Activated CD4-positive, alpha-beta T cell treated with anti-CD3 and anti-CD28 coated beads, Interleukin-10, Interleukin-2, amounts not matched to agents 100 ng/mL and 50 ng/mL, durations not matched to agents 16 hours and 8 hours (primary cell): ENCODE data around the gene RNF112.

ENCODE experiments used
- DNase-seq: peaks from one replicate; pipeline ENCODE4 v3.0.0-alpha.2; 2020

RNF112 gene

GRCh38 chr17:19410875-19411620 lies at the start of gene RNF112:
Gene RNF112 (plus strand): TSS chr17:19411232. CDS start chr17:19411409, 177 bp downstream.
- DNase-seq: no peak

- no peak for DNase-seq
Measured at GRCh38 chr17:19361326-19361725, 49.7 kb upstream of the RNF112 start.

GRCh38 chr17:19361944-19362276 lies 49.1 kb upstream of the RNF112 start:
- DNase-seq: no peak

GRCh38 chr17:19362277-19363113 lies 48.5 kb upstream of the RNF112 start, which contains the start of gene B9D1:
Gene B9D1 (minus strand): TSS chr17:19362723. CDS start chr17:19362569, 154 bp downstream.
- DNase-seq: peak; percentile 93

- no peak for DNase-seq
Measured at GRCh38 chr17:19363114-19363438, 48.0 kb upstream of the RNF112 start.

GRCh38 chr17:19363460-19364035 lies 47.5 kb upstream of the RNF112 start:
- no peak for DNase-seq

GRCh38 chr17:19364699-19365498 lies 46.1 kb upstream of the RNF112 start:
- DNase-seq: no peak

GRCh38 chr17:19365499-19365817 lies 45.6 kb upstream of the RNF112 start:
- DNase-seq: no peak

GRCh38 chr17:19365833-19366636 lies 45.0 kb upstream of the RNF112 start:
- no peak for DNase-seq

GRCh38 chr17:19366637-19366972 lies 44.4 kb upstream of the RNF112 start:
- DNase-seq: no peak

GRCh38 chr17:19368229-19368628 lies 42.8 kb upstream of the RNF112 start:
- no peak for DNase-seq

GRCh38 chr17:19369107-19369778 lies 41.8 kb upstream of the RNF112 start:
- DNase-seq: no peak

GRCh38 chr17:19369846-19370492 lies 41.1 kb upstream of the RNF112 start:
- DNase-seq: peak; percentile 56

GRCh38 chr17:19370493-19370960 lies 40.5 kb upstream of the RNF112 start:
- DNase-seq: peak; percentile 47

GRCh38 chr17:19371259-19372010 lies 39.6 kb upstream of the RNF112 start:
- DNase-seq: peak; percentile 16

GRCh38 chr17:19372011-19372370 lies 39.0 kb upstream of the RNF112 start:
- no peak for DNase-seq

- DNase-seq: no peak
Measured at GRCh38 chr17:19372439-19372838, 38.6 kb upstream of the RNF112 start.

- DNase-seq: no peak
Measured at GRCh38 chr17:19372866-19373504, 38.0 kb upstream of the RNF112 start.

GRCh38 chr17:19374136-19374535 lies 36.9 kb upstream of the RNF112 start:
- DNase-seq: no peak

- DNase-seq: no peak
Measured at GRCh38 chr17:19375732-19376131, 35.3 kb upstream of the RNF112 start.
